ENCODE data around the gene TYMP. TPM values are rescaled to one million over a fixed set of nuclear protein-coding genes. Genes with fewer than 3 reads are reported as not detected.

Gene TYMP
- total RNA-seq, 1 experiment from 2014 or later: 12.3 TPM

DNA sequence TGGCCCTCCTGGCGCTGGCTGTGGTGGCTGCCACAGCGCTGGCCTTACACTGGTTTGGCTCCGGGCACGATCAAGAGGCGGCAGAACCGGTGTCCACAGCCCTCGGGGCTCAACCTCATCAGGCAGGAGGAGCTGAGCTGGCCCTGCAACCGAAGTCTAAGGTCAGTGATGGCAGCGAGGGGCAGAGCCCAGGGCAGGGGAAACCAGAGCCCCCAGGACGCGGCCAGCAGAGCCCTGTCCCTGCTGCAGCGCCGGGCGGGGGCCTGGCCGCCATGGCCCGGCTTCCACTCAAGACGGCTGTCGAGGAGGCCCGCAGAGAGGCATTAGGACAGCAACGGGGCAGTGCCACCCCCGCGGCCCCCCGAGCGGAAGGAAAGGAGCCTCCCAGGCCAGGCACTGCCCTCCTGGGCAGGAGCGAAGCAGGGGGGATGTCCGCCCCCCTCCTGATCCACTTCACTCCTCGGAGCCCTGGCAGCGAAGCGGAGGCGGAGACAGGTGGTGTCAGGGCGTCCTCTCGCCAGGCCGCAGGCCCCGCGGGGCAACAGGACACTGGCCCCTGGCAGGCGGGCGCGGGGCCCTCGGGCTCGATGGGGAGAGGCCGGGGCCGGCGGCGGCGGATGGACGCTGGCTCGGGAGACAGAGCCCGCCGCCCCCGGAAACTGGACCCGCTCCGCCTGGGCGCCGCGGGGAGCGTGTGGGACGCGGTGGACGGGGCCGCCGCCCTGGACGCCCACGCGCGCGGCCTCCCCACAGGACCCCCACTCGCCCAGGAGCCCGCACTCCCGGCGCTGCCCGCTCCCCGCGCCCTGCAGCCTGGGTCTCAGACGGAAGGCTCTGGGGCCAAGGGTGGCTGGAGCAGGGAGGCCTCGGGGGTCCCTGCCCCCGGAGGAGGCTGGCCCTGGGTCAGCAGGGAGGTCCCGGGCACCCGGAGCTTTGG is 16.8 kb upstream of the TYMP start:
- Histone ChIP-seq H4K20me1 (ENCODE audit: low read length) (no peaks in the 10 kb centered on the region), H3K36me3 (ENCODE audit: low read depth, low read length) (no peaks in the 10 kb centered on the region), H3K27me3 (ENCODE audit: low read length) (no peaks in the 10 kb centered on the region), H3K79me2 (ENCODE audit: low read length) (no peaks in the 10 kb centered on the region), H2AFZ (ENCODE audit: low read length) (no peak overlapping the region), H3K4me1 (ENCODE audit: insufficient read depth, low read length) (no peaks in the 10 kb centered on the region), H3K9ac (ENCODE audit: low read length) (no peak overlapping the region), H3K4me3 (ENCODE audit: low read length) (no peak overlapping the region), H3K9me2 (replicated peaks; ENCODE audit: low read length) (no peaks in the 10 kb centered on the region), H3F3A (ENCODE audit: low read length, unreplicated experiment) (no peaks in the 10 kb centered on the region), H3K9me3 (ENCODE audit: low read length) (no peaks in the 10 kb centered on the region), H3K27ac (ENCODE audit: low read length) (no peak overlapping the region), H3K4me2 (ENCODE audit: low read length) (no peak overlapping the region)
- no peak for ATAC-seq
- intact Hi-C loops (cut with micrococcal nuclease): no loop called here
- ChIA-PET POLR2A (ENCODE audit: unreplicated experiment) (no interaction called here), CTCF (no interaction called here)
- no TSS peak for BruUV-seq (replicated peaks)
- DNase-seq: no peak
- TF ChIP-seq EZH2 (IDR thresholded peaks at IDR 0.05; ENCODE audit: low read length, unreplicated experiment): no peak
- no peak for TF ChIP-seq EZH2phosphoT487 (IDR thresholded peaks at IDR 0.05; ENCODE audit: borderline replicate concordance, low read length)
- TF ChIP-seq, protein P1, sequence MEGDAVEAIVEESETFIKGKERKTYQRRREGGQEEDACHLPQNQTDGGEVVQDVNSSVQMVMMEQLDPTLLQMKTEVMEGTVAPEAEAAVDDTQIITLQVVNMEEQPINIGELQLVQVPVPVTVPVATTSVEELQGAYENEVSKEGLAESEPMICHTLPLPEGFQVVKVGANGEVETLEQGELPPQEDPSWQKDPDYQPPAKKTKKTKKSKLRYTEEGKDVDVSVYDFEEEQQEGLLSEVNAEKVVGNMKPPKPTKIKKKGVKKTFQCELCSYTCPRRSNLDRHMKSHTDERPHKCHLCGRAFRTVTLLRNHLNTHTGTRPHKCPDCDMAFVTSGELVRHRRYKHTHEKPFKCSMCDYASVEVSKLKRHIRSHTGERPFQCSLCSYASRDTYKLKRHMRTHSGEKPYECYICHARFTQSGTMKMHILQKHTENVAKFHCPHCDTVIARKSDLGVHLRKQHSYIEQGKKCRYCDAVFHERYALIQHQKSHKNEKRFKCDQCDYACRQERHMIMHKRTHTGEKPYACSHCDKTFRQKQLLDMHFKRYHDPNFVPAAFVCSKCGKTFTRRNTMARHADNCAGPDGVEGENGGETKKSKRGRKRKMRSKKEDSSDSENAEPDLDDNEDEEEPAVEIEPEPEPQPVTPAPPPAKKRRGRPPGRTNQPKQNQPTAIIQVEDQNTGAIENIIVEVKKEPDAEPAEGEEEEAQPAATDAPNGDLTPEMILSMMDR (conservative IDR thresholded peaks at IDR 0.05; ENCODE audit: low read depth, low read length): no peak

DNA sequence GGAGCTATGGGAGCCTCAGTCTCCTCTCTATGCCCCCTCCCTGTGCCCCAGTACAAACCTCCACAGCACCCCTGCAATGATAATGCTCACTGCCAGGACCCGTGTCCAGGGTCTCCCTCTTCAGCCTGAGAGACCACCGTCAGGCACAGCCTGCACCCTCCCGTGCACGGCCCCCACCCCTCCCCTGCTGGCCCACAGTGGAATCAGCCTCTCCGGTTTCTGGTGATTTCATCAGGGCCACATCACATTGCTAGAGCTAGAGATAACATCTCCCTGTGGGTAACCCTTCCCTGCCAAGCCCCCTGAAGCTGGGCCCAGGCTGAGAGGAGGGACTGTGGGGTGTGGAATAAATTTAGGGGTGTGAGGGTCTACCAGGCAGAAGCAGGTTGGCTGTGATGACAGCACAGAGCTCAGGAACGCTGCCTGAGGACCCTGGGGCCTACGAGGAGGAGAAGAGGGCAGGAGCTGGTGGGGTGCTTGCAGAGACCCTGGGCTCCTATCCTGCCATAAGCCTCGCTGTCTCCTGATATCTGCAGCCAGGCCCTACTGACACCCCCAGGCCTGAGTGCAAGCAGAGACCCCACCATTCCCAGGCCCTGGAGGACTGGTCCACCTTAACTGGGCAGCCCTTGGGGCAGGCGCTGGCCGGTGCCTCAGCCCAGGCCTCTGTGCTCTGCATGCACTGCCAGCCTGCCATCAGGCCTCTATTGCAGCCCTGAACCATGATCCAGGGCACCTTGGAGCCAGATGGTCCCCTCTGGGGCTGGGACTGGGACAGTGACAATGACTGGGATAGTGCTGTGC is 15.9 kb upstream of the TYMP start, which contains the start of gene KLHDC7B:
TSS of gene KLHDC7B (plus strand) at position 378 of the 804 bp plus-strand sequence. CDS start at position 723, 345 bp downstream.
- no peaks in the 10 kb centered on the region for H3K27me3 ChIP-seq (ENCODE audit: low read length)
- intact Hi-C loops (cut with micrococcal nuclease): no loop called here
- ChIA-PET CTCF (no interaction called here), POLR2A (ENCODE audit: unreplicated experiment) (no interaction called here)
- H4K20me1 ChIP-seq (ENCODE audit: low read length): no peaks in the 10 kb centered on the region
- ATAC-seq (no peak), DNase-seq (no peak)
- no peak within 1 kb of the TSS for H2AFZ ChIP-seq (ENCODE audit: low read length)
- H3K36me3 ChIP-seq (ENCODE audit: low read depth, low read length): no peaks in the 10 kb centered on the region
- no peaks in the 10 kb centered on the region for H3K9me2 ChIP-seq (replicated peaks; ENCODE audit: low read length)
- H3F3A ChIP-seq (ENCODE audit: low read length, unreplicated experiment): no peaks in the 10 kb centered on the region
- no peak within 1 kb of the TSS for H3K9ac ChIP-seq (ENCODE audit: low read length)
- TF ChIP-seq EZH2 (IDR thresholded peaks at IDR 0.05; ENCODE audit: low read length, unreplicated experiment) (no peak), EZH2phosphoT487 (IDR thresholded peaks at IDR 0.05; ENCODE audit: borderline replicate concordance, low read length) (no peak)
- TF ChIP-seq, protein P1 (conservative IDR thresholded peaks at IDR 0.05; ENCODE audit: low read depth, low read length): no peak
- BruUV-seq (replicated peaks): TSS peak; percentile 39
- no peak within 1 kb of the TSS for H3K27ac ChIP-seq (ENCODE audit: low read length)
- H3K9me3 ChIP-seq (ENCODE audit: low read length): no peaks in the 10 kb centered on the region
- H3K4me3 ChIP-seq (ENCODE audit: low read length): no peak within 1 kb of the TSS
- peaks cover 5% of the 10 kb centered on the region for H3K4me1 ChIP-seq (ENCODE audit: insufficient read depth, low read length)
- no peak within 1 kb of the TSS for H3K4me2 ChIP-seq (ENCODE audit: low read length)
- H3K79me2 ChIP-seq (ENCODE audit: low read length): no peaks in the 10 kb centered on the region
